Measurements from ENCODE around the gene FCHSD2.
"Not testable (repeated sequence)": the region's sequence is repeated elsewhere in the genome, so short reads cannot be mapped to it uniquely, and the experiment has no call there.

FCHSD2 gene

GRCh38 chr11:73152861-73153483 is 10.9 kb upstream of the FCHSD2 start:
- DNase-seq = no peak
- intact Hi-C loops (cut with DNase I) = no loop called here

GRCh38 chr11:73152086-73152853 is 10.2 kb upstream of the FCHSD2 start:
- DNase-seq = no peak
- intact Hi-C loops (cut with DNase I) = no loop called here

- intact Hi-C loops (cut with DNase I) = no loop called here
- DNase-seq = no peak
These were observed 9.3 kb upstream of the FCHSD2 start for GRCh38 chr11:73151416-73151815.

- DNase-seq = no peak
- intact Hi-C loops (cut with DNase I) = loop anchor here (10.0 kb wide), 1 partner anchor 314 kb away; no protein-coding TSS in a partner anchor
These were observed 7.0 kb upstream of the FCHSD2 start for GRCh38 chr11:73149105-73149504.

GRCh38 chr11:73147771-73148681 is 5.9 kb upstream of the FCHSD2 start:
- intact Hi-C loops (cut with DNase I) = loop anchor here (10.0 kb wide), 1 partner anchor 313 kb away; no protein-coding TSS in a partner anchor
- peak in 8 of 10 donors; percentile 39 to 91 (median 56) for DNase-seq

- intact Hi-C loops (cut with DNase I) = loop anchor here (10.0 kb wide), 1 partner anchor 311 kb away; no protein-coding TSS in a partner anchor
- no peak for DNase-seq
These were observed 4.0 kb upstream of the FCHSD2 start for GRCh38 chr11:73145986-73146575.

GRCh38 chr11:73143126-73143838 is 1.2 kb upstream of the FCHSD2 start:
- intact Hi-C loops (cut with DNase I) = loop anchor here (5.0 to 10.0 kb wide), 4 partner anchors 34 to 308 kb away; no protein-coding TSS in a partner anchor
- DNase-seq = peak in 1 of 10 donors; percentile 88

- peak; percentile 32 to 92 (median 48) for DNase-seq
- intact Hi-C loops (cut with DNase I) = loop anchor here (5.0 to 10.0 kb wide), 4 partner anchors 36 to 307 kb away; no protein-coding TSS in a partner anchor
These were observed 600 bp downstream of the FCHSD2 start for GRCh38 chr11:73141309-73142127.

GRCh38 chr11:73141031-73141308 is 1.1 kb downstream of the FCHSD2 start:
- intact Hi-C loops (cut with DNase I) = loop anchor here (5.0 to 10.0 kb wide), 4 partner anchors 36 to 306 kb away; no protein-coding TSS in a partner anchor
- DNase-seq = peak in 7 of 10 donors; percentile 16 to 90 (median 41)

- intact Hi-C loops (cut with DNase I) = loop anchor here (5.0 to 10.0 kb wide), 4 partner anchors 37 to 306 kb away; no protein-coding TSS in a partner anchor
- DNase-seq = peak in 6 of 10 donors; percentile 26 to 88 (median 60)
These were observed 1.7 kb downstream of the FCHSD2 start for GRCh38 chr11:73140213-73141030.

GRCh38 chr11:73139476-73140198 is 2.5 kb downstream of the FCHSD2 start:
- DNase-seq = no peak
- intact Hi-C loops (cut with DNase I) = loop anchor here (5.0 to 10.0 kb wide), 4 partner anchors 38 to 305 kb away; no protein-coding TSS in a partner anchor

GRCh38 chr11:73137944-73138274 is 4.2 kb downstream of the FCHSD2 start:
- intact Hi-C loops (cut with DNase I) = no loop called here
- no peak for DNase-seq

- intact Hi-C loops (cut with DNase I) = no loop called here
These were observed 4.7 kb downstream of the FCHSD2 start for GRCh38 chr11:73137262-73137943.

GRCh38 chr11:73136722-73137121 is 5.4 kb downstream of the FCHSD2 start:
- intact Hi-C loops (cut with DNase I); DNase-seq: not testable (repeated sequence)

More at GRCh38 chr11:73137262-73137943, 4.7 kb downstream of the FCHSD2 start:
- DNase-seq = no peak

GRCh38 chr11:73135346-73136284 is 6.5 kb downstream of the FCHSD2 start:
- DNase-seq = no peak
- intact Hi-C loops (cut with DNase I) = no loop called here

All from posterior cingulate gyrus (tissue), 11 donors.